GM18520 (cell line): ENCODE results near the gene ABLIM2.
A peak's percentile ranks its signal among the peaks of the same experiment; 100 is the strongest.

Experiments
- ATAC-seq: cut with Tn5 transposase; IDR thresholded peaks from one replicate; pipeline ENCODE4 v1.9.1; 2021; ENCODE audit not compliant: unreplicated experiment

ABLIM2 gene

DNA sequence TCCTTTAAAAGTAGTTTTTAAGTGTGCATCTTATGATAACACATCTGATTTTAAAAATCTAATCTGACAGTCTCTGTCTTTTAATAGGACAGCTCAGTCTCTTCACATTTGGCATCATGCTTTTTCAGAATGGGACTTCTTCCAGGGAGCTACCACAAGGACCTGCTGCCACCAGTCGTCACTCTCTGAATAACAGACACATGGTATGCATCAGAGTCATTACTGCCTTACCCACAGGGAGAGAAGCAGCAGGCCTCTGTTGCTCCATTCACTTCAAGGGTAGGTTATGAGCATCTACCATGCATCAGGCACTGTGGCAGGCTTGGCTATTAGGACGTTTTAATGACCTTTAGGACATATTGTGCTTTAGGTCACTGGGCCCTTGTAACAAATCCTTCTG, 169.0 kb downstream of the ABLIM2 start:
- ATAC-seq: no peak

DNA sequence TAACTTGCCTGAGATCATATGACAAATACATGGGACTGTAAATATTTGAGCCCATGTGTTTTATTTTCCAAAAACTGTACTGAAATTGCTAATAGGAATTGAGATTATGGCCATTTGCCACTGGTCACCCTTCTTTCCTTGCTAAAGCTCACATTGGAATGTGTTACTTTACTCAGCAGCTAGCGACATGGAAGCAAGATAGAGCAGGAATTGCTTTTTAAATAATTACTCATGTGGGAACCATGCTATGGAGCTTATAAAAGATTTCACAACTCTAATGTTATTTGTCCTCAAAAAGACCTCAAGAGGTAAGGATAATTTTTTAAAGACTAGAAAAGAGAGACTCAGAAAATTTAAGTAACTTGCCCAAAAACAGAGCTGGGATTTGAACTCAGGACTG, 170.2 kb downstream of the ABLIM2 start:
- no peak for ATAC-seq

DNA sequence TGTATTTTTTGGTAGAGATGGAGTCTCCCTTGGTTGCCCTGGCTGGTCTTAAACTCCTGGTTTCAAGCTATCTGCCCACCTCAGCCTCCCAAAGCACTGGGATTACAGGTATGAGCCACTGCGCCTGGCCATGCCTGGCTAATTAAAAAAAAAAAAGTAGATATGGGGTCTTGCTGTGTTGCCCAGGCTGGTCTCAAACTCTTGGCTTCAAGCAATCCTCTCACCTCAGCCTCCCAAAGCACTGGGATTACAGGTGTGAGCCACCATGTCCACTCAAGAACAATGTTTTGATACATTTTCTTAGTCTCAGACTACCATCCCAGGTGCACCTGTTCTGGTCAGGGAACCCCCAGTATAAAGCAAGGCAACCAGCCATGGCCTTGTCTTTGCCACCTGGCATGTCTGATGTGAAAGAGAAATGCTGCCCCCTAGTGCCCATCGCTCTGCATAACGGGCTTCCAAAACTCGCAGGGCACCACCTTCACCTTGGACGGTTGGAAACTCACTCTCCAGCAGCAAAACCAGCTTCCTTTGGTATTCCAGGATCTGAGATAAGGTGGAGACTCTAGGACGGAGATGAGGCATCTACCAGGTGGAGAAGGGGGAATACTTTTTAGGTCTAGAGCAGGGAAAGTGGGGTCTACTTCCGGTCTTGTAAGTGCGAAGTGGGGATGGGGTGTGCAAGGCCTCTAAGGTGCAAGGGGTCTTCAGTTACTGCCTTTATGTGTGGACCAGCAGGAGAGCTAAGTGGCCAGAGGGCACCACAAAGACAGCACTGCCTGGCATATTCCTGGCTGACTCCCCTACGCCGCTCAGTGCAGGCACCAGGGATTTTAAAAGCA, 171.2 kb downstream of the ABLIM2 start:
- peak; percentile 37 for ATAC-seq

- no peak for ATAC-seq
Measured at GRCh38 chr4:7985891-7986441, 172.6 kb downstream of the ABLIM2 start.

- ATAC-seq: no peak
Measured at GRCh38 chr4:7985072-7985471, 173.5 kb downstream of the ABLIM2 start.

DNA sequence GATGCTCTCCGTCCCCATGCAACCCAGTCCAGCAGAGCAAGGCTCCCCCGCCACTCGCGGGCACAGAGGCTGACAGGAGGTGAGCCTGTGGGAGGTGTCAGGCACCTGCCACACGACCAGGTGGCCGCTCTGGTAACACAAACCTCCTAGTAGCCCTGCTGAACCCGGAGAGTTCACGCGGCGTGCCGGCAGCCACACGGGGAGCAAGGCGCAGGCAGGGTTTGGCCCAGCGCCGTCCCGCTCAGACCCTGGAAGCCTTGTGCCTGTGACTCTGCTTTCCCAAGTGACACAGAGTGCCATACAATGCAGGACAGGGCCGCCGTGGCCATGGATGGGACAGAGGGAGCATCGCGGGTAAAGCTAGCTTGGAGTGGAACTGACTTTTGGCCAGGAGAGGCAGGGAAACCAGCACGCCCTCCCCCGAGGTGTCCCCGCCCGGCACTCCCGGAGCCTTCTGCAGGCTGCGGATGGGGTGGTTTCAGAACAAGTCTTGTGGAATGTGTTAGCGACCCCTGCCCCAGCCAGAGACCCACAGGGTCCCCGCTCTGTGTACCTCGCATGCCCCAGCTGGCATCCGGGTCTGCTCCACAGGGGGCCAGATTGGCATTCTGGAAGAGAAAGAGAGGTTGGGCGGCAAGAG, 174.2 kb downstream of the ABLIM2 start:
- no peak for ATAC-seq

- ATAC-seq: no peak
Measured at GRCh38 chr4:7983296-7983695, 175.3 kb downstream of the ABLIM2 start.

GRCh38 chr4:7981738-7982394, 176.7 kb downstream of the ABLIM2 start:
- no peak for ATAC-seq

- no peak for ATAC-seq
Measured at GRCh38 chr4:7980036-7980435, 178.6 kb downstream of the ABLIM2 start.

GRCh38 chr4:7979652-7979968, 179.0 kb downstream of the ABLIM2 start:
- ATAC-seq: no peak

- no peak for ATAC-seq
Measured at GRCh38 chr4:7978907-7979651, 179.5 kb downstream of the ABLIM2 start.

DNA sequence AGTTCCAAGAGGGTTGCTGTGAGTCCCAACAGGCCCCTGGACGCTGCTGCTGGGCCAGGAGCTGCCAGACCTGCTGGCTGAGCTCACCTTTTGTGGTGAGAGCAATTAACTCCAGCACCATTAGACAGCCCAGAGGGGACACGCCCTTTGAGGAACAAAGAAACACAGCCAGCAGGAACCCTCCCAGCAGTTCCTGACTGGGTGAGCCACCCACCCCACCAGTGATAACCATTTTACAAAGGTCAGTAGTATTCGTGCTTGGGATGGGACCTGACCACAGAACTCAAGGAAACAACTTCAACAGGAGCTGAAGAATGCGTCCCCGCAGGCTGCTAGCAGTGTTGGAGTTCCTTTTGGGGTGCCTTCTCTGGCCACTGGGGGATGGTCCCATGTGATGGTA, 180.1 kb downstream of the ABLIM2 start:
- no peak for ATAC-seq

DNA sequence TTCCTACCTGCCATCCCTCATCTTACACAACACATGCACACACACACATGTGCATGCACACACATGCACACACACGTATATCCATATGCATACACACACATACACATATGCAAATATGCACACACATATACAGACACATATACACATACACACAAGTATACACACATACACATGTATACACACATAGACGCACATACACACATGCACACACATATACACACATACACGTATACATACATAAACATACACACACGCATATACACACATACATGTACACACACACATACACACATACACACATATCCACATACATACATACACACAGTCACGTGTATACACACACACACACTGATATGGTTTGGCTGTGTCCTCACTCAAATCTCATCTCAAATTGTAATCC, 182.0 kb downstream of the ABLIM2 start:
- ATAC-seq: no peak

- no peak for ATAC-seq
Measured at GRCh38 chr4:7976025-7976424, 182.6 kb downstream of the ABLIM2 start.

- no peak for ATAC-seq
Measured at GRCh38 chr4:7974425-7974824, 184.2 kb downstream of the ABLIM2 start.

DNA sequence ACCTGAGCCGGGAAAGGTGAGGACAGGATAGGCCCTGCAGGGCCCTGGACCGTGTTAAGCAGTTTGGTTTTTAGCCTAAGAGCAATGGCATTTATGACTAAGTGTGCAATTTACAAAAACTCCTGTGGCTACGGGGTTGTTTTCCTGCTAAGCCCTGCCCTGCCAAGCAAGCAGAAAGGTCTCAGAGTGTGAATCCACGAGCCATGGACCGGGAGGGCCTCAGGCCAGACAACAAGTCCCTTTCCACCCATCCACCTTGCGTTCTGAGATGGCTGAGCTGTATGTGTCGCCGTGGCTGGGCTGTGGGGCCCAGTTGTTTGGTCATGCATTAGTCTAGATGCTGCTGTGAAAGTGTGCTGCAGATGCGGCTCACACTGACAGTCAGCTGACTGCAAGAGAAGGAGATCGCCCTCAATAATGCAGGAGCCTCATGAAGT, 185.1 kb downstream of the ABLIM2 start:
- ATAC-seq: no peak

DNA sequence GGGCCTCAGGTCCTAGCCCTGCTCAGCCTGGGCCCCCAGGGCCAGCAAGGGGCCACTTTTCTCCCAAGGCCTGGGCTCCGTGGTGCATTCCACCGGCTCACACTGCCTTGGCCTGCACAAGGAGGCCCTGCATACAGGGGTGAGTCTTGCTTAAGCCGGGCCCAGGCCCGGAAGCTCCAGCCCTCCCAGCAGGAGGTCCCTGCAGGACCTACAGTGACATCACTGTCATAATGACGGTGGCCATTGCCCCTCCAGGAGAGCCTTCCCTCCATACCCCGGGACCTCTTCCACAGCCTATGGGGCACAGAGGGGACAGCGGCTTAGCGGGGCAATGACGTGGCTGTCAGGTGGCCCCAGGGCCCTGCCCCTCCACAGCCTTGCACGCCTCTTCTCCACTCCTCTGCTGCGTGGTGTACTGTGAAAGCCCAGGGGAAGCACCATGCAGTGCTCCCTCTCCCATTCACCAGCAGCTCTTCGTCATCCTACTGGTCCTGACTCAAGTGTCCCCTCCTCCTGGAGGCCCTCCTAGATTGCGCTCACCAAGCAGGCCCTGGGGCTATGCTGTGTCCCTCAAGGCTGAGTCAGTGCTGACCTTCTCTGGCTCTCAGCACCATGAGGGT, 186.6 kb downstream of the ABLIM2 start:
- ATAC-seq: no peak

GRCh38 chr4:7971159-7971631, 187.4 kb downstream of the ABLIM2 start:
- ATAC-seq: no peak

DNA sequence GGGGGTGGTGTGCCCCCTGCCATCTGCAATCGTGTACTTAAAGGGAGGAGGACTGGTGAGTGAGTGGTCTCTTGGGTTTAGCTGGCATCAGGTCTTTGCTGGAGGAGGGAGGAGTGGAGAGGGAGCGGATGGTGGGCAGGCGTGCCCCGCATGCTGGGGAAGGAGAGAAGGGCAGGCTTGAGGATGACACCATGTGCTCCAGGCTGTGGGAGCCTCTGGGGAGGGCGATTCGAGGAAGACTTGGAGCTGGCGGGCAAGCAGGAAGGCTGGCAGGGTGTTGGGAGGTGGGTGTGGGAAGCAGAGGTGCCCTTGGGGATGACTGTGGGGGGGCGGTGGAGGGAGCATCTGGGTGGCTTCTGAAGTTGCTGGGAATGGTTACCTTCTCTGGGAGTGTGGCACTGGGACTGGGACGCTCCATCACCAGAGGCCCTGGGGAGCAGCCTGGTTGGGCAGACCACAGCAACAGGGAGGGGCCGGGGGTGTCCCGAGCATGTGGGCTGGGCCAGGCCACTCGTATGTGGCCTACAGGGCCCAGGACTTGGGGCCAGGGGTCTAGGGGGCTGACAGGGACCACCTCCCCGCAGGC, 188.2 kb downstream of the ABLIM2 start:
- no peak for ATAC-seq

- no peak for ATAC-seq
Measured at GRCh38 chr4:7968262-7968896, 190.2 kb downstream of the ABLIM2 start.
